ENCODE results near the gene CSPG4. TPM values are rescaled to one million over a fixed set of nuclear protein-coding genes. Genes with fewer than 3 reads are reported as not detected.

Gene CSPG4
- total and polyA plus RNA-seq, 2 of the 13 experiments (the other 11 are each of a cell fraction or from before 2014, with no cell fraction given): 0.01 to 0.04 TPM

DNA sequence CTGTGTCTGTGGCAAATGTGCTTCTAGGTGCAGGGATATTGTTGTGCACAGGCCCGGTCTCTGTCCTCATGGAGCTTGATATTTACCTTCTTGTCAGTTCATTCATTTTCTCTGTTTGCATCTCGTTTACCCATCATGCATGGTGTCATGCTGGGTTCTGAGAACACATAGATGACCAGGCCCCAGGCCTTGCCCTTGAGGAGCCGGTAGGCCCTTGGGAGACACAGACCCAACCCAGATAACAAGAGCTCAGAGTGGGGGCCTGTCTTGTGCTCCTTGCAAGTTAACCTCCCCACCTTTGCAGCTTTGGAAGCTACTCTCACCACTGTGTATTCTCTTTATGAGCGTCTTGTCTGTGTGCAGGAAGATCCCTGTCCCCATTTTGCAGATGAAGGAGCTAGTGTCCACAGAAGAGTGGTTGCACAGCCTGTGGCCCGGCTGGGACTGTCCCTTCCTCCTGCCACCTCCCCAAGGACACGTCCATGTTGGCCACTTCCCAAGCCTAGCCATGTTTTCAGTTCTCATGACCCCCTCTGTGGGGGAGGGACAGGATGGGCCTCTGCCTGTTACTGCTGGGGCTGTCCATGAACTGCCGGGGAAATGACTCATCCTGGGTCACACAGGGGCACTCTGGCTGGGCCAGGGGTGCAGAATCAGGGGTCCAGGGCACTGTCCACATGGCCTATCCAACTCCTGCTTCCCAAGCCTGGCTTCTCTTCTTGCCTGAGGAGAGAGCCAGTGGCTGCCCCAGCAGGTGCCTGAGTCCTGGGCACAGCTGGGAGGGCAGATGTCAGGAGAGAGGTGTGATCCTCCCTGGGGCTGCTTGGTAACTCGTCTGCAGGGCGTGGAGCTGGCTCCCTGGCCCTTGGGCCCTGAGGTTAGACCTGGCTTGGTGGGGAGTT is 61.5 kb downstream of the CSPG4 start (continued):
- TF ChIP-seq, protein P1, sequence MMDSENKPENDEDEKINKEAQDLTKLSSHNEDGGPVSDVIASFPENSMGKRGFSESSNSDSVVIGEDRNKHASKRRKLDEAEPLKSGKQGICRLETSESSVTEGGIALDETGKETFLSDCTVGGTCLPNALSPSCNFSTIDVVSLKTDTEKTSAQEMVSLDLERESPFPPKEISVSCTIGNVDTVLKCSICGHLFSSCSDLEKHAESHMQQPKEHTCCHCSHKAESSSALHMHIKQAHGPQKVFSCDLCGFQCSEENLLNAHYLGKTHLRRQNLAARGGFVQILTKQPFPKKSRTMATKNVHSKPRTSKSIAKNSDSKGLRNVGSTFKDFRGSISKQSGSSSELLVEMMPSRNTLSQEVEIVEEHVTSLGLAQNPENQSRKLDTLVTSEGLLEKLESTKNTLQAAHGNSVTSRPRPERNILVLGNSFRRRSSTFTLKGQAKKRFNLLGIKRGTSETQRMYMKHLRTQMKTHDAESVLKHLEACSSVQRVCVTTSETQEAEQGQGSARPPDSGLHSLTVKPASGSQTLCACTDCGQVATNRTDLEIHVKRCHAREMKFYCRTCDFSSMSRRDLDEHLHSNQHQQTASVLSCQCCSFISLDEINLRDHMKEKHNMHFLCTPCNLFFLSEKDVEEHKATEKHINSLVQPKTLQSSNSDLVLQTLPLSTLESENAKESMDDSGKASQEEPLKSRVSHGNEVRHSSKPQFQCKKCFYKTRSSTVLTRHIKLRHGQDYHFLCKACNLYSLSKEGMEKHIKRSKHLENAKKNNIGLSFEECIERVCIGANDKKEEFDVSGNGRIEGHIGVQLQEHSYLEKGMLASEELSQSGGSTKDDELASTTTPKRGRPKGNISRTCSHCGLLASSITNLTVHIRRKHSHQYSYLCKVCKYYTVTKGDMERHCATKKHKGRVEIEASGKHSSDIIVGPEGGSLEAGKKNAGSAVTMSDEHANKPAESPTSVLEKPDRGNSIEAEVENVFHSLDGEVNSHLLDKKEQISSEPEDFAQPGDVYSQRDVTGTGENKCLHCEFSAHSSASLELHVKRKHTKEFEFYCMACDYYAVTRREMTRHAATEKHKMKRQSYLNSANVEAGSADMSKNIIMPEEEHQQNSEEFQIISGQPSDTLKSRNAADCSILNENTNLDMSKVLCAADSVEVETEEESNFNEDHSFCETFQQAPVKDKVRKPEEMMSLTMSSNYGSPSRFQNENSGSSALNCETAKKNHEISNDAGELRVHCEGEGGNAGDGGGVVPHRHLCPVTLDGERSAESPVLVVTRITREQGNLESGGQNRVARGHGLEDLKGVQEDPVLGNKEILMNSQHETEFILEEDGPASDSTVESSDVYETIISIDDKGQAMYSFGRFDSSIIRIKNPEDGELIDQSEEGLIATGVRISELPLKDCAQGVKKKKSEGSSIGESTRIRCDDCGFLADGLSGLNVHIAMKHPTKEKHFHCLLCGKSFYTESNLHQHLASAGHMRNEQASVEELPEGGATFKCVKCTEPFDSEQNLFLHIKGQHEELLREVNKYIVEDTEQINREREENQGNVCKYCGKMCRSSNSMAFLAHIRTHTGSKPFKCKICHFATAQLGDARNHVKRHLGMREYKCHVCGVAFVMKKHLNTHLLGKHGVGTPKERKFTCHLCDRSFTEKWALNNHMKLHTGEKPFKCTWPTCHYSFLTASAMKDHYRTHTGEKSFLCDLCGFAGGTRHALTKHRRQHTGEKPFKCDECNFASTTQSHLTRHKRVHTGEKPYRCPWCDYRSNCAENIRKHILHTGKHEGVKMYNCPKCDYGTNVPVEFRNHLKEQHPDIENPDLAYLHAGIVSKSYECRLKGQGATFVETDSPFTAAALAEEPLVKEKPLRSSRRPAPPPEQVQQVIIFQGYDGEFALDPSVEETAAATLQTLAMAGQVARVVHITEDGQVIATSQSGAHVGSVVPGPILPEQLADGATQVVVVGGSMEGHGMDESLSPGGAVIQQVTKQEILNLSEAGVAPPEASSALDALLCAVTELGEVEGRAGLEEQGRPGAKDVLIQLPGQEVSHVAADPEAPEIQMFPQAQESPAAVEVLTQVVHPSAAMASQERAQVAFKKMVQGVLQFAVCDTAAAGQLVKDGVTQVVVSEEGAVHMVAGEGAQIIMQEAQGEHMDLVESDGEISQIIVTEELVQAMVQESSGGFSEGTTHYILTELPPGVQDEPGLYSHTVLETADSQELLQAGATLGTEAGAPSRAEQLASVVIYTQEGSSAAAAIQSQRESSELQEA (CRISPR knock-in tag; IDR thresholded peaks at IDR 0.05; ENCODE audit: not compliant biosample characterization): no peak
- TF ChIP-seq SMAD1 (CRISPR knock-in tag; IDR thresholded peaks at IDR 0.05; ENCODE audit: borderline replicate concordance, low read depth): peak; percentile 52; the same call in 1 of the 2 replicates
- peak; percentile 97 for TF ChIP-seq HNF1B (CRISPR knock-in tag; IDR thresholded peaks at IDR 0.05)
- TF ChIP-seq TOPORS (CRISPR knock-in tag; IDR thresholded peaks at IDR 0.05): no peak
- TF ChIP-seq NCOA5 (CRISPR knock-in tag; IDR thresholded peaks at IDR 0.05): no peak
- no peak for TF ChIP-seq ZBTB8A (CRISPR knock-in tag; IDR thresholded peaks at IDR 0.05; ENCODE audit: borderline replicate concordance, low read depth)
- TF ChIP-seq ELF3 (CRISPR knock-in tag; IDR thresholded peaks at IDR 0.05): peak; percentile 79
- TF ChIP-seq MAFK (conservative IDR thresholded peaks at IDR 0.05 in 1 of 2, IDR thresholded peaks at IDR 0.05 in 1 of 2; ENCODE audit: low read length in 2 of 2): no peak
- TF ChIP-seq ZNF792 (CRISPR knock-in tag; IDR thresholded peaks at IDR 0.05): peak; percentile 64; the same call in 1 of the 2 replicates
- no peak for TF ChIP-seq ZNF343 (CRISPR knock-in tag; IDR thresholded peaks at IDR 0.05)
- no peak for TF ChIP-seq GPN1 (CRISPR knock-in tag; IDR thresholded peaks at IDR 0.05; ENCODE audit: borderline replicate concordance)
- TF ChIP-seq ZNF75D (CRISPR knock-in tag; IDR thresholded peaks at IDR 0.05; ENCODE audit: borderline replicate concordance): no peak
- no peak for TF ChIP-seq ZNF530 (CRISPR knock-in tag; IDR thresholded peaks at IDR 0.05; ENCODE audit: low read depth)
- no peak for TF ChIP-seq HNF4G (IDR thresholded peaks at IDR 0.05; ENCODE audit: borderline replicate concordance, low read depth, low read length)
- no peak for TF ChIP-seq HNF4G (CRISPR knock-in tag; IDR thresholded peaks at IDR 0.05; ENCODE audit: borderline replicate concordance, low read depth)
- TF ChIP-seq DR1 (CRISPR knock-in tag; IDR thresholded peaks at IDR 0.05): no peak
- no peak for TF ChIP-seq ARNT (IDR thresholded peaks at IDR 0.05)
- TF ChIP-seq SMC3 (IDR thresholded peaks at IDR 0.05; ENCODE audit: low read length): no peak
- TF ChIP-seq, protein P2, sequence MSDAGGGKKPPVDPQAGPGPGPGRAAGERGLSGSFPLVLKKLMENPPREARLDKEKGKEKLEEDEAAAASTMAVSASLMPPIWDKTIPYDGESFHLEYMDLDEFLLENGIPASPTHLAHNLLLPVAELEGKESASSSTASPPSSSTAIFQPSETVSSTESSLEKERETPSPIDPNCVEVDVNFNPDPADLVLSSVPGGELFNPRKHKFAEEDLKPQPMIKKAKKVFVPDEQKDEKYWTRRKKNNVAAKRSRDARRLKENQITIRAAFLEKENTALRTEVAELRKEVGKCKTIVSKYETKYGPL (CRISPR knock-in tag; IDR thresholded peaks at IDR 0.05): no peak
- TF ChIP-seq AHR (CRISPR knock-in tag; IDR thresholded peaks at IDR 0.05): no peak

All from HepG2 (cell line).